ENCODE data around the gene UBXN4. TPM values are rescaled to one million over a fixed set of nuclear protein-coding genes. Genes with fewer than 3 reads are reported as not detected.

The UBXN4 gene
- total RNA-seq, 1 donor from 2014 or later, result 131 TPM

DNA sequence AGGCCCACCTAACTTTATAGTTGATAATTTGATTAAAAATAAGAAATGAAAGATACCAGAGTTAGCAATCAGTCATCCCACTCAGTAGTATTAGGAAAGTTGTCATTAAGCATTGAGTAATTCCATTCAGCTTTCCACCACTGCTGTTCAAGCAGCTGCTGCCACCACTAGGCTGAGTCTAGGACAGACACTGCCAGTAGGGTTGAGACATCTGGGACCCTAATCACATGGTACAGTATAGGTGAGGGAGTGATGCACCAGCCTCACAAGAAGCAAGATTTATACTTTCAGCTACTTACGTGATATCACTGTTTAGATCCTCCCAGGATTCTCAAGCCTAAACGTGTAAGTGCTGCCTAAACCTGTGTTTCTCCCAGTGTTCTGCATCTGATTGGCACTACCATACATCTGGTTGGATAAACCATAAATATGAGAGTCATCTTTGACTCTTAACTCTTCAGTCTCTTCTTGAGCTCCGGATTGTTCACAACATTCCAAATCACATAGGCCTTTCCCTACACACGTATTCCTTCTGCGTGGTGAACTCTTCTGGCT, 3.2 kb downstream of the UBXN4 start:
- Mint-ChIP-seq H3K27me3 (ENCODE audit: low read depth) (no peaks in the 10 kb centered on the region), H3K4me3 (peak overlapping the region; percentile 42), H3K4me1 (peaks cover 35% of the 10 kb centered on the region), H3K9me3 (peaks cover 3% of the 10 kb centered on the region), H3K36me3 (peaks cover 21% of the 10 kb centered on the region), H3K27ac (peak overlapping the region; percentile 17)
- DNase-seq (ENCODE audit: low spot score in 2 of 2, unreplicated experiment in 2 of 2), result no peak
- TF ChIP-seq, protein P1, sequence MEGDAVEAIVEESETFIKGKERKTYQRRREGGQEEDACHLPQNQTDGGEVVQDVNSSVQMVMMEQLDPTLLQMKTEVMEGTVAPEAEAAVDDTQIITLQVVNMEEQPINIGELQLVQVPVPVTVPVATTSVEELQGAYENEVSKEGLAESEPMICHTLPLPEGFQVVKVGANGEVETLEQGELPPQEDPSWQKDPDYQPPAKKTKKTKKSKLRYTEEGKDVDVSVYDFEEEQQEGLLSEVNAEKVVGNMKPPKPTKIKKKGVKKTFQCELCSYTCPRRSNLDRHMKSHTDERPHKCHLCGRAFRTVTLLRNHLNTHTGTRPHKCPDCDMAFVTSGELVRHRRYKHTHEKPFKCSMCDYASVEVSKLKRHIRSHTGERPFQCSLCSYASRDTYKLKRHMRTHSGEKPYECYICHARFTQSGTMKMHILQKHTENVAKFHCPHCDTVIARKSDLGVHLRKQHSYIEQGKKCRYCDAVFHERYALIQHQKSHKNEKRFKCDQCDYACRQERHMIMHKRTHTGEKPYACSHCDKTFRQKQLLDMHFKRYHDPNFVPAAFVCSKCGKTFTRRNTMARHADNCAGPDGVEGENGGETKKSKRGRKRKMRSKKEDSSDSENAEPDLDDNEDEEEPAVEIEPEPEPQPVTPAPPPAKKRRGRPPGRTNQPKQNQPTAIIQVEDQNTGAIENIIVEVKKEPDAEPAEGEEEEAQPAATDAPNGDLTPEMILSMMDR (IDR thresholded peaks at IDR 0.05; ENCODE audit: unreplicated experiment), result no peak

- TF ChIP-seq, protein P1 (IDR thresholded peaks at IDR 0.05; ENCODE audit: unreplicated experiment), result no peak
- H3K27me3 Mint-ChIP-seq (ENCODE audit: low read depth), result no peaks in the 10 kb centered on the region
- H3K4me1 Mint-ChIP-seq, result peaks cover 35% of the 10 kb centered on the region
- H3K4me3 Mint-ChIP-seq, result no peak overlapping the region
- H3K27ac Mint-ChIP-seq, result no peak overlapping the region
- peaks cover 24% of the 10 kb centered on the region for H3K36me3 Mint-ChIP-seq
- H3K9me3 Mint-ChIP-seq, result peaks cover 3% of the 10 kb centered on the region
- DNase-seq (ENCODE audit: low spot score in 2 of 2, unreplicated experiment in 2 of 2), result no peak
Measured at GRCh38 chr2:135745545-135745944, 3.9 kb downstream of the UBXN4 start.

DNA sequence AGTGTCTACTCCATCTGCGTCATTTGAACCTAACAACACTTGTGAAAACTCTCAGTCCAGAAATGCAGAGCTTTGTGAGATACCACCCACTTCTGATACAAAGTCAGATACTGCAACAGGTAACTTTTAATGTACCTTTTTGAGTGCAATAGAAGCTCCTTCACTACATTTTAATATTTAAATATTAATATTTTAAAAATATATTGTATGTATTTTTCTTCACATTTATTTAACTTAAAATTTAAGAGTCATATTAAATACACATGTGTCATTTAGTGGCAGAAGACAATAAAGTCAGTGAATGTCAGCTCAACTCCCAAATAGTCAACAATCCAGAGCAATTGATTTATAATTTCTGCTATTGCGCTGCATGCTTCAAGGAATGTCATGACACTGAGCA, 13.9 kb downstream of the UBXN4 start:
- Mint-ChIP-seq H3K36me3 (peaks cover 55% of the 10 kb centered on the region), H3K4me3 (no peak overlapping the region), H3K9me3 (peaks cover 11% of the 10 kb centered on the region), H3K27ac (no peak overlapping the region), H3K27me3 (ENCODE audit: low read depth) (no peaks in the 10 kb centered on the region), H3K4me1 (no peaks in the 10 kb centered on the region)
- TF ChIP-seq, protein P1 (IDR thresholded peaks at IDR 0.05; ENCODE audit: unreplicated experiment), result no peak
- no peak for DNase-seq (ENCODE audit: low spot score in 2 of 2, unreplicated experiment in 2 of 2)

- peaks cover 59% of the 10 kb centered on the region for H3K36me3 Mint-ChIP-seq
- no peaks in the 10 kb centered on the region for H3K4me1 Mint-ChIP-seq
- DNase-seq (ENCODE audit: low spot score in 2 of 2, unreplicated experiment in 2 of 2), result no peak
- TF ChIP-seq, protein P1 (IDR thresholded peaks at IDR 0.05; ENCODE audit: unreplicated experiment), result no peak
- H3K27me3 Mint-ChIP-seq (ENCODE audit: low read depth), result no peaks in the 10 kb centered on the region
- H3K9me3 Mint-ChIP-seq, result peaks cover 11% of the 10 kb centered on the region
- no peak overlapping the region for H3K4me3 Mint-ChIP-seq
- no peak overlapping the region for H3K27ac Mint-ChIP-seq
Measured at GRCh38 chr2:135756692-135757091, 15.0 kb downstream of the UBXN4 start.

GRCh38 chr2:135762022-135762421, 20.4 kb downstream of the UBXN4 start:
- Mint-ChIP-seq H3K27ac (no peak overlapping the region), H3K27me3 (ENCODE audit: low read depth) (no peaks in the 10 kb centered on the region), H3K4me3 (no peak overlapping the region), H3K36me3 (peaks cover 41% of the 10 kb centered on the region), H3K4me1 (no peaks in the 10 kb centered on the region), H3K9me3 (peaks cover under 1% of the 10 kb centered on the region)
- DNase-seq (ENCODE audit: low spot score in 2 of 2, unreplicated experiment in 2 of 2), result no peak
- TF ChIP-seq, protein P1 (IDR thresholded peaks at IDR 0.05; ENCODE audit: unreplicated experiment), result no peak

DNA sequence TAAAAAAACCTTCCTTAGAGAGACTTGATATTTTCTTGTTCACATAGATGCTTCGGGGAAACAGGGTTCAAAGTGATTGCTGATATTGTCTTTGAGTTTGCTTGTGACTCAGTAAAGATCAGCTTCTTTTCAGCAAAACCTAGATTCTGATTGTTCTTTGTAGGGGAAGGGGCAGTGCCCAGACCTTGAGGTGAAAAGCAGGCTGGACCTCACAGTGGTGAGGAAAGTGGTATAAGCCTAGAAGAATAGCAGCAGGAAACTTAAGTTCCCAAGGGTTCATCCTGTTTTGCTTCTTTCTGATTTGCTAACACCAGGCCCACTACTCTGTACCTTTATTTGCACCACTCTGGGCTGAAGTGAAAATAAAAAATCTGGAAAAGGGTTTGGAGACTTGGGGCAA, 20.9 kb downstream of the UBXN4 start:
- Mint-ChIP-seq H3K27ac (no peak overlapping the region), H3K36me3 (peaks cover 39% of the 10 kb centered on the region), H3K27me3 (ENCODE audit: low read depth) (no peaks in the 10 kb centered on the region), H3K4me3 (no peak overlapping the region), H3K4me1 (no peaks in the 10 kb centered on the region), H3K9me3 (no peaks in the 10 kb centered on the region)
- TF ChIP-seq, protein P1 (IDR thresholded peaks at IDR 0.05; ENCODE audit: unreplicated experiment), result no peak
- no peak for DNase-seq (ENCODE audit: low spot score in 2 of 2, unreplicated experiment in 2 of 2)
